Natural killer cell treated with Interleukin-12 subunit alpha and Interleukin-12 subunit beta and Interleukin-15 and Interleukin-18, amount 100 ng/mL, for 72 hours (primary cell): ENCODE data around the gene TUBD1. TPM values are rescaled to one million over a fixed set of nuclear protein-coding genes. Genes with fewer than 3 reads are reported as not detected.
"Not testable (repeated sequence)": the region's sequence is repeated elsewhere in the genome, so short reads cannot be mapped to it uniquely, and the experiment has no call there.

Experiments
- ATAC-seq, 2 donors: fragments of 150-1000 bp; cut with Tn5 transposase in 1 of 2; sonication (Bioruptor Pico), chemical (Tn5 transposase) in 1 of 2; 2 replicates each; pipeline ENCODE4 v1.10.0; 2021
- DNase-seq: peaks from one replicate; pipeline ENCODE4 v3.0.0; 2022; ENCODE audit warnings: low spot score
- H3K27ac Mint-ChIP-seq, 2 donors: 1 replicate in 1 of 2; 2 replicates in 1 of 2; pipeline ENCODE4 v1.8.0; 2022; ENCODE audit warnings: mixed read lengths in 2 of 2, mild to moderate bottlenecking in 1 of 2, moderate library complexity in 1 of 2
- H3K27me3 Mint-ChIP-seq, 2 donors: 1 replicate in 1 of 2; 2 replicates in 1 of 2; pipeline ENCODE4 v1.8.0; 2022; ENCODE audit warnings: mixed read lengths in 2 of 2
- H3K36me3 Mint-ChIP-seq: one replicate; pipeline ENCODE4 v1.8.0; 2022; ENCODE audit warnings: mixed read lengths
- H3K4me1 Mint-ChIP-seq, 2 donors: 1 replicate in 1 of 2; 2 replicates in 1 of 2; pipeline ENCODE4 v1.8.0; 2022; ENCODE audit warnings: low read depth in 2 of 2, mixed read lengths in 2 of 2, mild to moderate bottlenecking in 1 of 2
- H3K4me3 Mint-ChIP-seq: one replicate; pipeline ENCODE4 v1.8.0; 2022; ENCODE audit warnings: mixed read lengths
- H3K9me3 Mint-ChIP-seq: 2 replicates; pipeline ENCODE4 v1.8.0; 2022; ENCODE audit warnings: mixed read lengths
- total RNA-seq, 2 donors: library from RNA; stranded (reverse); gene quantifications; one replicate each; pipeline ENCODE4 v1.2.3, GENCODE V29; 2022

TUBD1 gene
- total RNA-seq, 2 donors from 2014 or later = 10.6 to 15.1 TPM

DNA sequence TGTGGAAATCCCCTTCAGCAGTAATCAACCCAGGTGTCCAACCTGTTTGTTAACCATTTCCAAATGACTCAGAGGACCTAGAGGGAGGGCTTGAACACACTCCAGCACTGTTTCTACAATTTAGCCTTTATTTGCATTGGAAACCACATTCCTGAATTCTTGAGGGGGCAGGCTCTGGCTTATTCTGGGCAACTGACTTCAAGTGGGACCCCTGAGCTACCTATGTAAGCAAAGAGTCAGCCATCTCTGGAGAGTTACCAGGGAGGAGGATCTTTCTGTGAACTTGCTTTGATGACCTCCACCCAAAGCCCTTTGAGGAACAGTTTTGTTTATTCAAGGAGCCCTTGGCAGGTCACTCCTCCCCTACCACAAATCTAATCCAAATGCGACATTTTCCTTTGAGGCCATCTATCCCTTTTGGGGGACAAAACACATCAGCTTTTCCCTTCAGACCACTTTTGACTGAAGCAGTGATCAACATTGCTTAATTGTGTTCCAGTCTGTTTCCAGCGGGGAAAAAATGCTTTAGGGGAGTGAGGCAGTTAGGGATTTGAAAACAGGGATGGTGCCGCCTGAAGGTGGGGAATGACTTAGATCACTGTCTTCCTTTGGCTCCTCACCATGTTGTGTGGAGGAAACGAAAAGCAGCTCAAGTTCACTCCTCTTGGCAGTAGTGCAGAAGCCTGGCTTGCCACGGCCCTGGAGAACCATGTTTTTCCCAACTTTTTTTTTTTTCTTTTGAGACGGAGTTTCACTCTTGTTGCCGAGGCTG, 46.2 kb downstream of the TUBD1 start:
- Mint-ChIP-seq H3K27me3 (no peaks in the 10 kb centered on the region), H3K9me3 (no peaks in the 10 kb centered on the region), H3K36me3 (peaks cover 10% of the 10 kb centered on the region), H3K4me1 (peaks cover 61 to 67% of the 10 kb centered on the region in 2 donors), H3K27ac (peak overlapping the region; percentile 100), H3K4me3 (peak overlapping the region; percentile 81)
- peak; percentile 52 to 67 for ATAC-seq
- DNase-seq = no peak

DNA sequence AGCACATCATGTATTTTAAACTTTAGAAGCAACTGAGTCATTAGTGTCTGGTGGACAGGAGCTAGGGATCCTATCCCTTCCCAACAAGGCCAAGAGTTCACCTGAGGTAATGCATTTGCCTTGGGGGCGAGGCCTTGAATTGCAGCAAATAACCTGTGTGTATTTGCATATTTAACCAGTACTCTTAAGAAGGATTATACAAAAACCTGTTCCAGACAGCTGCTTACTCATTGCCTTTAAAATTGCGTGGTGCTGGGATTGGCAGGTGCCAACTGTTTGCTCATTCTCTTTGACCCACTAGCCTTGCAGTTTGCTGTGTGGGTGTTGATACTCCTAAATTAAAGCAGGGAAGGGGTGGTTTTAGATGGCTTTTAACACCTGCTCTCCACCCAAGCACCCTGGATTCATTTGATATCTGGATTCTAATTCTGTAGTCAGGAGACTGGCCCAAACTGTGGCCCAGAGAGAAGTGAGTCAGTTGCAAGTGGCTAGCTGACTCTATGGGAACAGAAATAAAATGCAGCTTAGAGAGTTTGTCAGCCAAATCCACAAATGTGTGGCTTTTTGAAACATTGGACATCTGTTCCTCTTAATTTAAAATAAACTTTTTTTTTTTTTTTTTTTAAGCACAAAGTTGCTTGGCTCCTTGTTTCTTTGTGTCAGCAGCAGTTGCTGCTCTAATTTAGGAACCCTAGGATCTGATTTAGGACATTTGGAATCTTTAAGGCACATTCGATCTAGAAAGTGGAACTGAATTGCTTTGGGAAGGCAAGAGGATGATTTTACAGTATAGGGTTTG, 46.9 kb downstream of the TUBD1 start:
- peaks cover 18% of the 10 kb centered on the region for H3K36me3 Mint-ChIP-seq
- peak overlapping the region; percentile 81 for H3K4me3 Mint-ChIP-seq
- H3K4me1 Mint-ChIP-seq = peaks cover 69 to 75% of the 10 kb centered on the region in 2 donors
- DNase-seq (no peak), ATAC-seq (peak; percentile 27 to 37)
- peak overlapping the region; percentile 100 for H3K27ac Mint-ChIP-seq
- no peaks in the 10 kb centered on the region for H3K9me3 Mint-ChIP-seq
- H3K27me3 Mint-ChIP-seq = no peaks in the 10 kb centered on the region

DNA sequence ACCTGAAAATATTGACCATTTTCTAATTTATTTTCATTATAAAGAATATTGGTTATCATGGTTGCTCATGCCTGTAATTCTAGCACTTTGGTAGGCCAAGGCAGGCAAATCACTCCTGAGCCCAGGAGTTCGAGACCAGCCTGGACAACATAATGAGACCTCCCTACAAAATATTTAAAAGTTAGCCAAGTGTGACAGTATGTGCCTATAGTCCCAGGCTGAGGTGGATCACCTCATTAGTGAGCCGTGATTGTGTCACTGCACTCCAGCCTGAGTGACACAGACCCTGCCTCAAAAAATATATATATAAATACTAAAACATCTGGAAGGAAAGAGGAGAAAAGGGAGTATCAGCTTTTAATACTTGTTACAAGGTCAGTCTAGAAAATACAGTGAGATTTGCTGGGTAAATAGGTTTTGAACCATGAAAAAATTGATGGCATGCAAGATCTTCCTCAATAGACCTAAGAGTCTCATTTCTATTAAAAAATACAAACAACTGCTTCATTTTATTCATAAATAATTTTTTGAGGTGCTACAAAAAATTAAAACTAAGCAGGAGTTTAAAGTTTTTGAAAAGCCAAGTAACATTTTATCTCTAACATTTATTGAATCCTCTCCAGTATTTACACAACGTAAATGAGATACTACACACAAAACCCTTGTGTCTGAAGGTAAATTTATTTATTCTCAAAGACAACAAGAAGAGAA, 47.7 kb downstream of the TUBD1 start:
- H3K27me3 Mint-ChIP-seq = no peaks in the 10 kb centered on the region
- peak overlapping the region; percentile 81 for H3K4me3 Mint-ChIP-seq
- peaks cover 73 to 83% of the 10 kb centered on the region in 2 donors for H3K4me1 Mint-ChIP-seq
- H3K27ac Mint-ChIP-seq = peak overlapping the region; percentile 100
- H3K36me3 Mint-ChIP-seq = peaks cover 25% of the 10 kb centered on the region
- DNase-seq (no peak), ATAC-seq (no peak)
- no peaks in the 10 kb centered on the region for H3K9me3 Mint-ChIP-seq

DNA sequence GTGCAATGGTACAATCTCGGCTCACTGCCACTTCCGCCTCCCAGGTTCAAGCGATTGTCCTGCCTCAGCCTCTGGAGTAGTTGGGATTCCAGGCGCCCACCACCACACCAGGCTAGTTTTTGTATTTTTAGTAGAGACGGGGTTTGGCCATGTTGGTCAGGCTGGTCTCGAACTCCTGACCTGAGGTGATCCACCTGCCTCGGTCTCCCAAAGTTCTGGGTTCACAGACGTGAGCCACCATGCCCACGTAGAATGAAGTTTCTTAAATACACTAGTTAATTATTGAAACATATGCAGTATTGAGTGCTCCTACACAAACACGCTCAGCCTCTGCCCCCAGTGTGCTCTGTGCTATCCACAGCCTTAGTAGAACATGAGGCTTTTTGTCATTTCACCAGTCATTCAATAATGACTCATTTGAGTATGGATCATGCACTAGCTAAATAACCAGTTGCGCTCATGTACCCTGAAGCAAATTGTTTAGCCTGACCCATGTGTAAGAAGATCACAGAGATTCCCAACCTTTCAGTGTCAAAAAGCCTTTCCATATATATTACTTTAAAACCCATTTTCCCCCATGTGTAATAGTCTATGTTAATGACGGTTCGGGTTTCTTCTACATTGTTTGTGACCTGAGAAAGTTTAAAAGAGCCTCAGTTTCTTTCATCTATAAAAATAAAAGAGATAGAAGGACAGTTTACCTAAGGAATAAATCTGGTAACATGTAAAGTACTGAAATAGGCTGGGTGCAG, 49.7 kb downstream of the TUBD1 start:
- ATAC-seq (peak; percentile 66 to 79), DNase-seq (no peak)
- no peaks in the 10 kb centered on the region for H3K27me3 Mint-ChIP-seq
- peak overlapping the region; percentile 100 for H3K27ac Mint-ChIP-seq
- H3K4me3 Mint-ChIP-seq = peak overlapping the region; percentile 99
- H3K36me3 Mint-ChIP-seq = peaks cover 45% of the 10 kb centered on the region
- peaks cover 71 to 88% of the 10 kb centered on the region in 2 donors for H3K4me1 Mint-ChIP-seq
- no peaks in the 10 kb centered on the region for H3K9me3 Mint-ChIP-seq

DNA sequence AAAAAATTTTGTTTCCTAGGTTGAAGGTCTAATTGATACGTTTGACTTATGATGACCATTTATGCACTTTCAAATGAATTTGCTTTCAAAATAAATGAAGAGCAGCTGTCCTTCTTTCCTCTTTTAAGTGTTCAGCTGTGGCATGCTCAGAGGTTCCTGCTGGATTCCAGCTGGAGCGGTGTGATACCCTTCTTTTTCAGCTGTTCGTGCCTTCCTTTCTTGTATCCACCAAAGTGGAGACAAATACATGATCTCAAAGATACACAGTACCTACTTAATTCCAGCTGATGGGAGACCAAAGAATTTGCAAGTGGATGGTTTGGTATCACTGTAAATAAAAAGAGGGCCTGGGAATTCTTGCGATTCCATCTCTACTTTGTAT, 50.9 kb downstream of the TUBD1 start:
- Mint-ChIP-seq H3K36me3 (peaks cover 48% of the 10 kb centered on the region), H3K4me3 (peak overlapping the region; percentile 99), H3K27ac (peak overlapping the region; percentile 100), H3K4me1 (peaks cover 72 to 86% of the 10 kb centered on the region in 2 donors)
- ATAC-seq, H3K9me3 Mint-ChIP-seq, H3K27me3 Mint-ChIP-seq, DNase-seq: not testable (repeated sequence)

DNA sequence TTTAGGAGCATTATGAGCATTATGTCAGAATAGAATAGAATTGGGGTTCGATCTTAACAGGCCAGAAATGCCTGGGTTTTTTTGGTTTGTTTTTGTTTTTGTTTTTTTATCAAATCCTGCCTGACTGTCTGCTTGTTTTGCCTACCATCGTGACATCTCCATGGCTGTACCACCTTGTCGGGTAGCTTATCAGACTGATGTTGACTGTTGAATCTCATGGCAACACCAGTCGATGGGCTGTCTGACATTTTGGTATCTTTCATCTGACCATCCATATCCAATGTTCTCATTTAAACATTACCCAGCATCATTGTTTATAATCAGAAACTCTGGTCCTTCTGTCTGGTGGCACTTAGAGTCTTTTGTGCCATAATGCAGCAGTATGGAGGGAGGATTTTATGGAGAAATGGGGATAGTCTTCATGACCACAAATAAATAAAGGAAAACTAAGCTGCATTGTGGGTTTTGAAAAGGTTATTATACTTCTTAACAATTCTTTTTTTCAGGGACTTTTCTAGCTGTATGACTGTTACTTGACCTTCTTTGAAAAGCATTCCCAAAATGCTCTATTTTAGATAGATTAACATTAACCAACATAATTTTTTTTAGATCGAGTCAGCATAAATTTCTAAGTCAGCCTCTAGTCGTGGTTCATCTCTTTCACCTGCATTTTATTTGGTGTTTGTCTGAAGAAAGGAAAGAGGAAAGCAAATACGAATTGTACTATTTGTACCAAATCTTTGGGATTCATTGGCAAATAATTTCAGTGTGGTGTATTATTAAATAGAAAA, 51.5 kb downstream of the TUBD1 start:
- not testable (repeated sequence) for DNase-seq, ATAC-seq

DNA sequence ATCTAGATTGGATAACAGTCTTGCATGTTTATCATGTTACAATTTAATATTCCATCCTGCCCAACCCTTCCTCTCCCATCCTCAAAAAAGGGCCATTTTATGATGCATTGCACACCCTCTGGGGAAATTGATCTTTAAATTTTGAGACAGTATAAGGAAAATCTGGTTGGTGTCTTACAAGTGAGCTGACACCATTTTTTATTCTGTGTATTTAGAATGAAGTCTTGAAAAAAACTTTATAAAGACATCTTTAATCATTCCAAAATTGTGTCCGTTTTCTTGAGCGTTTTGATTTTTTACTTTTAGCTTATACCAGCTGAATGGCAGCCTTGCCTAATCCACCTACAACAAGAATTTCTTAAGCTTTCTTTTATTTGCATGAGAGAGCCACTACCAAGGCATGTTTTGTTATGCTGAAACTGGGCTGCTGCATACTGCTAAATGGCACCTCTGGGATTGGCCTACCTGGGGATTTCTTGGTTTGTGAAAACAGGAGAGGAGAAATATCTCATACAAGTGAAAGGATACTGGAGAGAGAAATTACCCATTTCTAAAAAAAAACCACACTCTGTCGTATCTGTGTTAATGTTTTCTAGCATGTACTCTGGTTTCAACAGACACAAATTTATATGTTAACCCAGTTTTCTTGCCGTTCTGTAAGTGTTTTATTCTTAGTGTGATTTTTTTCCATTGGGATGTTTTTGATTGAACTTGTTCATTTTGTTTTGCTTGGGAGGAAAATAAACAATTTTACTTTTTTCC, 52.2 kb downstream of the TUBD1 start:
- Mint-ChIP-seq H3K27me3 (no peaks in the 10 kb centered on the region), H3K4me3 (peak overlapping the region; percentile 99), H3K4me1 (peaks cover 65 to 79% of the 10 kb centered on the region in 2 donors), H3K36me3 (peaks cover 48% of the 10 kb centered on the region), H3K27ac (peak overlapping the region; percentile 100), H3K9me3 (no peaks in the 10 kb centered on the region)
- ATAC-seq (no peak), DNase-seq (peak; percentile 72)

More for the DNA sequence above, 51.5 kb downstream of the TUBD1 start:
- Mint-ChIP-seq H3K4me3 (peak overlapping the region; percentile 99), H3K36me3 (peaks cover 48% of the 10 kb centered on the region), H3K27ac (peak overlapping the region; percentile 100), H3K4me1 (peaks cover 71 to 86% of the 10 kb centered on the region in 2 donors)
- H3K27me3 Mint-ChIP-seq, H3K9me3 Mint-ChIP-seq: not testable (repeated sequence)

DNA sequence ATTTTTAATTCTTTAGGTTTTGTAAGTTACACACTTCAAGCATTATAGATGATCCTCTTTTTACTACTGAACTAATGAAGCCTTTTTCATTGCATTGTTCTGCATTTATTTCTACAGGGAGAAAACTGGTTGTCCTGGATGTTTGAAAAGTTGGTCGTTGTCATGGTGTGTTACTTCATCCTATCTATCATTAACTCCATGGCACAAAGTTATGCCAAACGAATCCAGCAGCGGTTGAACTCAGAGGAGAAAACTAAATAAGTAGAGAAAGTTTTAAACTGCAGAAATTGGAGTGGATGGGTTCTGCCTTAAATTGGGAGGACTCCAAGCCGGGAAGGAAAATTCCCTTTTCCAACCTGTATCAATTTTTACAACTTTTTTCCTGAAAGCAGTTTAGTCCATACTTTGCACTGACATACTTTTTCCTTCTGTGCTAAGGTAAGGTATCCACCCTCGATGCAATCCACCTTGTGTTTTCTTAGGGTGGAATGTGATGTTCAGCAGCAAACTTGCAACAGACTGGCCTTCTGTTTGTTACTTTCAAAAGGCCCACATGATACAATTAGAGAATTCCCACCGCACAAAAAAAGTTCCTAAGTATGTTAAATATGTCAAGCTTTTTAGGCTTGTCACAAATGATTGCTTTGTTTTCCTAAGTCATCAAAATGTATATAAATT, 53.0 kb downstream of the TUBD1 start:
- Mint-ChIP-seq H3K9me3 (no peaks in the 10 kb centered on the region), H3K36me3 (peaks cover 48% of the 10 kb centered on the region), H3K4me1 (peaks cover 62 to 72% of the 10 kb centered on the region in 2 donors), H3K27ac (peak overlapping the region; percentile 100), H3K27me3 (no peaks in the 10 kb centered on the region), H3K4me3 (peak overlapping the region; percentile 99)
- no peak for ATAC-seq
- DNase-seq = no peak

DNA sequence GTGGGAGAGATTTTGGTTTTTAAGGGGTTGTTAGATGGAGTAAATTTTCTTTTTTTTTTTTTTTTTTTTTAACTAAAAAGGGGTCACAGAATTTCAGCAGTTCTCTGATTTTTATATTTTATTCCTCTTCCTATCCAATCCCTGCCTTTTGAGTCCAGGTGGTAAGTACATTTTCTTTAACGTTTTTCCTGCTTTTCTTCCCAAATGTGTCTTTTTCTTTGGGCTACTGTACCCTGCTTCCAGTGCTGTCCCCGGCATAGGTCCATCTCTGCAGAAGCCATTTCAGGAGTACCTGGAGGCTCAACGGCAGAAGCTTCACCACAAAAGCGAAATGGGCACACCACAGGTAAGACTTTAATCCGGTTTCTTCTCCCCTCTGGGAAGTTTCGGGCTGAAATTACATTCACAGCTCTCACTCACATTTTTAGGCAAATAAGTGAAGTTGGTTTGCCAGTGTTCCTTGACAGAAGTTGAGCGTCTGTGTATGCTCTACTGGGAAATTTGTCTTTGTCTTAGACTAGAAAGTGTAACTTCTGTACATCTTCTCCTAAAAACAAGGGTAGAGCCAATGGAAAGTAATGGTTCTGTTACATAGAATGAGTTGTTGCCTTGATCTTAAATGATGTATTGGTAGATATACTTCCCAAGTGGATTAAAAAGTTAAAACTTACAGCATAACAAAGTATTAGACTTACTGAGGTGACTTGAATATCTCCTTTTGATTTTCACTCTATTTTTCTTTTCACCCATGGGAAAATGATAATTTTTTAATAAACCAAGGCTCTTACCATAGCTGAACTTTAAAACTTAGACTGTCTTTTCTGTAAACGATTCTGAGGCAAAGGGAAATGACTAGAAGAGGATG, 54.5 kb downstream of the TUBD1 start:
- Mint-ChIP-seq H3K4me1 (peaks cover 58 to 73% of the 10 kb centered on the region in 2 donors), H3K27me3 (no peaks in the 10 kb centered on the region), H3K36me3 (peaks cover 48% of the 10 kb centered on the region), H3K9me3 (no peaks in the 10 kb centered on the region), H3K4me3 (peak overlapping the region; percentile 99), H3K27ac (peak overlapping the region; percentile 100)
- ATAC-seq (no peak), DNase-seq (no peak)

DNA sequence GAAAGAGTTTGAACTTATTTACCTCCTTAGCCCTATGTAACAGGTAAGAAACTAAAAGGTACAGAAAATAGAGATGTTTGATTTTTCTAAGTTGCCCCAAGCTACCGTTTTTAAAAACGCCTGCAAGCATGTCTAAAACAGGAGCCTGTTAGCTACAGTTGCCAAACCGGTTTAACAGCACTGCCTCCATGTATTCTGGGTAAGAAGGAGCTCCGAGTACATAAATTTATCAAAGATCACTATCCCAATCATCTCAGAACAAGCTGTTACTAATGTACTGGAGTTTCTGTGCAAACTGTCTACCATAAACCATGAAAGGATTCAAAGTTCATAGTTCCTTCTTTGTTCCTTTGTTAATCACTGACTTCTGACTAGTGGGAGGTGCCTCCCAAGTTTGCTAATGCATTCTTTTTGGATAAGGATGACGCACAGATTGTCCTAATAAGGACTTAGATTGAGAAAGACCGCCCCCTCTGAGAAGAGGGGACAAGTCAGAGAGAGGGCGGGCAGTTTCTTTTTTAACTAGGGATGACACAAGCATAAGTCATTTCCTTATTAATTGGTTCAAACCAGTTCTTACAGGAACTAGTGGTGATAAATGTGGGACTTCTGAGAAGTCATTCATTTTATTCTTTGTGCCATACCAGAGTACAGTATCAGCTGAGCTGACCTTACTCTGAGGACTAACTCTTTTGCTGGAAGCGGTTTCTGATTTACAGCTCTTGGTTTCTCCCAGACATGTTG, 55.3 kb downstream of the TUBD1 start:
- Mint-ChIP-seq H3K9me3 (no peaks in the 10 kb centered on the region), H3K4me3 (peak overlapping the region; percentile 99), H3K4me1 (peaks cover 56 to 69% of the 10 kb centered on the region in 2 donors), H3K27me3 (no peaks in the 10 kb centered on the region), H3K36me3 (peaks cover 47% of the 10 kb centered on the region), H3K27ac (peak overlapping the region; percentile 100)
- ATAC-seq (peak; percentile 92 to 96), DNase-seq (peak; percentile 91)
